Coronary artery (tissue), 2 donors: ENCODE measurements around the gene RPS26.
"Not testable (repeated sequence)": the region's sequence is repeated elsewhere in the genome, so short reads cannot be mapped to it uniquely, and the experiment has no call there.

Experiments
- DNase-seq: peaks from one replicate; pipeline ENCODE4 v3.0.0-alpha.2; 2017; ENCODE audit warnings: low spot score
- H3K27ac ChIP-seq, 2 donors: fragments of 200-600 bp; sonication (generic); one replicate each; pipeline ENCODE4 v1.5.1; 2016 to 2019
- H3K4me3 ChIP-seq: fragments of 200-600 bp; sonication (generic); 2 replicates; pipeline ENCODE4 v1.5.1; 2016; ENCODE audit warnings: mild to moderate bottlenecking, moderate library complexity
- CTCF ChIP-seq: fragments of 200-600 bp; sonication (generic); IDR thresholded peaks from one replicate; pipeline ENCODE4 v1.5.1; 2019; ENCODE audit warnings: antibody characterized with exemption

Gene RPS26

GRCh38 chr12:56001487-56002100 is 40.1 kb upstream of the RPS26 start:
- no peak for DNase-seq

DNA sequence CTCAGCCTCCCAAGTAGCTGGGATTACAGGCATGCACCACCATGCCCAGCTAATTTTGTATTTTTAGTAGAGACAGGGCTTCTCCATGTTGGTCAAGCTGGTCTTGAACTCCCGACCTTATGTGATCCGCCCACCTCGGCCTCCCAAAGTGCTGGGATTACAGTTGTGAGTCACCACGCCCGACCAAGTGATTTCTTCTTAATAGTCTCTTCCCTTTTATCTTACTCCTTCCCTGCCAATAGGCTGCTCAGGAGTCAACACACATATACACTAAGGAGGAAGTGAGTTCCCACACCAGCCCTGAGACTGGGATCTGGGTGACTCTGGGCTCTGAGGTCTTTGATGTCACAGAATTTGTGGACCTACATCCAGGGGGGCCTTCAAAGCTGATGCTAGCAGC is 38.3 kb upstream of the RPS26 start:
- not testable (repeated sequence) for DNase-seq, H3K4me3 ChIP-seq, H3K27ac ChIP-seq

More at GRCh38 chr12:56001487-56002100, 40.1 kb upstream of the RPS26 start:
- H3K27ac ChIP-seq, result no peak overlapping the region
- H3K4me3 ChIP-seq, result no peak overlapping the region
- TF ChIP-seq CTCF, result no peak

DNA sequence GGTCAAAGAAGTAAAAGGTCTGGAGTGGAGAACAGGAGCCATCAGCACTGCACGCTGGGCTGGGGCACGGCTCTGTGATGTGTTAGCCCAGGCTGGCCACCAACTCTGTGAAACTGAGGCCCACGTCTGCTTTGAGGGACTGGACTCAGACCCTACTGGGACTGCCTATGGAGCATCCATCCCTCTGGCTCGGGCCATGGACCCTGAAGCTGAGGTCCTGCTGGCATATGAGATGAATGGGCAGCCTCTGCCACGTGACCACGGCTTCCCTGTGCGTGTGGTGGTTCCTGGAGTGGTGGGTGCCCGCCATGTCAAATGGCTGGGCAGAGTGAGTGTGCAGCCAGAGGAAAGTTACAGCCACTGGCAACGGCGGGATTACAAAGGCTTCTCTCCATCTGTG is 37.5 kb upstream of the RPS26 start:
- no peak overlapping the region for H3K27ac ChIP-seq
- H3K4me3 ChIP-seq, result no peak overlapping the region
- DNase-seq, result no peak
- no peak for TF ChIP-seq CTCF

DNA sequence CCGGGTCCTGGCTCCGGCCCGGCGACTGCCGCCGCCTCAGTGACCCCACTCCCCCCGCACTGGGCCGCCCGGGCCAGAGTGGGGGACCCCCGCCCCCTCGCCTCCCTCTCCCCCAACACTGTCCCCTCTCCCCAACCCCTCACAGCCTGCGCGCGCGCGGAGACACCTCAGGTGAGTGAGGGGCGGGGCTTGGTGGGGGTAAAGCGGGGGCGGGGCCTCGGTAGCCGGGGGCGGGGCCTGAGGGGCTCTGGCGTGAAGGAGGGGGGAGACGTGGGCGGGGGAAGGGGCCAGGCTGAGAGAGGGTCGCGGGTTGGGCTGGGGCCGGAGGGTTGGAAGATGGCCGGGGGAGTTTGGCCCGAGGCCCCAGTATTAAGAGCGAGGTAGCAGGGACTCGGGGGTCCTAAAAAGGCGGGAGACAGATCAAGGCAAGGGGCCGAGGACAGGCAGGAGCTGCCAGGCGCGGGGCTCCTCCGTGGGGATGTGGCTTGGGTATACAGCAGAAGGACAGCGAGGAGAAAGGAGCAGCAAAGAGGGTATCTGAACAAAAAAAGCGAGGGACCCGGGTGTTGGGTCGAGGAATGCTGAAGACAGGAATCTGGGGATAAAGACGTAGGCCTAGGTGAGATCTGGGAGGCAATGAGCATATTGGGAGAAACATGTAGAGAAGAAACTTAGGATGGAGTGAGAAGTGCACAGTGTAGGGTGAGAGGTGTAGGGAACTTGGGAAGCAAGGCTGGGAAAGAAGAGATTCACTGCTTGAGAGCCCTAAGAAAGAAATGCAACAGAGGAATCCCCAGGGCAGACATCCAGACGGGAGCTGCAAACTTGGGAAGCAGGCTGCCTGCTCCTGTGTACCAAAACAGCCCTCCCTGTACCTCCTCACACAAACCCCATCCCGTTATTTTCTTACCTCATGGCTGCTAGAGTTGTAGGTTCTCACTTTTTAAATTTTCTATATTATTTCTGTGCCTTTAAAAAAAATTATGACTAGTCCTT is 33.9 kb upstream of the RPS26 start:
- H3K4me3 ChIP-seq, result peak overlapping the region; percentile 83
- no peak for DNase-seq
- TF ChIP-seq CTCF, result no peak
- peak overlapping the region; percentile 93 to 96 for H3K27ac ChIP-seq

DNA sequence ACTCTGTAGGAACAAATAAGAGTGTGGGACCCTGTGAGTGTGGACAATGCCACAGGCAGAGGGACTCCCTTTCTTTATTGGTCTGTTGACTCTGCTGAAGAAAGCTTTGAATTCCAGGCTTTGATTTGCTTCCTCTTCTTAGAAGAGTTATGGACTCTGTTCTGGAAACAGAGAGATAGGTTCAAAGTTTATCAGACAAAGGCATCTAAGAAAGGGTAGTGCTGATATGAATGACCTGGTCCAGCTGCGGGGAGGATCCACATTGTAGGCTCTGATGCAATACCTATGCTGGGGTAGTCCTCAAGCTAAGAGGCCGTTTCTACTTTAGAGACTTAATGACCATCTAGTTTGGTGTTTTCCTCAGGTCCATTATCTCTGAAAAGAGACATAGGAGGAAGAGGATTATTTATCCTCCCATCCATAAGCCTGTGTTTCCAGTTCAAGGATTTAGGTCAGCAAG is 31.6 kb upstream of the RPS26 start:
- no peak overlapping the region for H3K4me3 ChIP-seq
- no peak for TF ChIP-seq CTCF
- DNase-seq, result no peak
- no peak overlapping the region for H3K27ac ChIP-seq

DNA sequence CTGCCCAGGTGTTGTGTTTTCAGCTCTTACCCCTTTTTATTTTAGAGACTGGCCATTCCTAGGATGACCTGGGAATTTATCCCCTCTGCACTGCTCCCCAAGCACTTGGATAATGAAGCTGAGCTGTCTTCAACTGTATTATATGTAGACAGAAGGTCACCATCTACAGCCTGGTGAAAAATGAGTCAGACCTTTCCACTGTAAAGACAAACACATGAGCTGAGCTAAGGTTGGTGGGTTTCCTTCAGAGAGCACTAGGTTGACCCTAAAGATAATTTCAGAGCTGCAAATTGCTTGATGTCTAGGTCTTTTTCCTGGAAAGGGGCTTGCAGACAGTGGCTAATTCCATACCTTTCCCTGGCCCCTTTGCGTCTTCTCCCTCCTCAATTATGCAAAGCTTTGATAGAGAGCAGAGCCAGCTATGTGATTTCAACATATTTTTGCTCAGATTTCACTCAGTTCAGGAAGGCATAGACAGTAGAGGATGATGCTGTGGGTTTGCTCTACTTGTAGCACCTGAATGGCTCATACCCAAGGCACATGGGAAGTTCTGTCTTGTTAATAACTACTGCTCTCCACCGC is 30.1 kb upstream of the RPS26 start:
- H3K27ac ChIP-seq, result no peak overlapping the region
- no peak overlapping the region for H3K4me3 ChIP-seq
- no peak for TF ChIP-seq CTCF
- no peak for DNase-seq

DNA sequence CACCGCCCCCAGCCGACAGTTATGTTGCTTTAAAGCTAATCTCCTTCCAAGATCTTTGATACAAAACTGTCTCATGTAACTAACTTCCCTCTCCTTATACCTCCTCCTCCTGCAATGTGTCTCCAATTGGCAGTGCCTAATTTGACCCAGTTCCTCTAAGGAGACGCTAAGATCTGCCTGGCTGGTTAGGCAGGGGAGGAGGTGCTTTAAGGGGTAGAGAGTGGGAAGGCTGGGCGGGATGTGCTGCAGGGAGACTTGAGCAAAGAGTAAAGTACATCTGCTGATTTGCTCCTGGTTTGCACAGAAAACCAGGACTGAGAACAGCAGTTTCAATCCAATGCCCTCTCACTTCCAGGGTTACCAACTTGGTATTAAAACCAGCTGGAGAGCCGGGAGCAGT is 28.2 kb upstream of the RPS26 start:
- DNase-seq, result no peak
- no peak for TF ChIP-seq CTCF
- no peak overlapping the region for H3K4me3 ChIP-seq
- no peak overlapping the region for H3K27ac ChIP-seq
